Uterus (tissue), 4 donors: ENCODE results near the gene GADD45B. TPM values are rescaled to one million over a fixed set of nuclear protein-coding genes. Genes with fewer than 3 reads are reported as not detected.

Source experiments
- DNase-seq, 2 donors: peaks; one replicate each; pipeline ENCODE4 v3.0.0-alpha.2; 2019 to 2020
- H3K27ac ChIP-seq, 2 donors: fragments of 200-600 bp; sonication (generic); 1 replicate in 1 of 2; 2 replicates in 1 of 2; pipeline ENCODE4 v1.5.1; 2016 to 2018
- H3K27me3 ChIP-seq, 2 donors: fragments of 200-600 bp; sonication (generic); one replicate each; pipeline ENCODE4 v1.5.1; 2018 to 2019; ENCODE audit warnings: control low read depth in 1 of 2
- H3K36me3 ChIP-seq, 2 donors: fragments of 200-600 bp; sonication (generic); one replicate each; pipeline ENCODE4 v1.5.1; 2019; ENCODE audit warnings: control low read depth in 1 of 2
- H3K4me1 ChIP-seq, 2 donors: fragments of 200-600 bp; sonication (generic); one replicate each; pipeline ENCODE4 v1.5.1; 2018 to 2019; ENCODE audit warnings: control low read depth in 1 of 2
- H3K4me3 ChIP-seq, 2 donors: fragments of 200-600 bp; sonication (generic); 1 replicate in 1 of 2; 2 replicates in 1 of 2; pipeline ENCODE4 v1.5.1; 2018 to 2019; ENCODE audit warnings: mild to moderate bottlenecking in 1 of 2
- H3K9me3 ChIP-seq, 2 donors: fragments of 200-600 bp; sonication (generic); one replicate each; pipeline ENCODE4 v1.5.1; 2019; ENCODE audit warnings: control low read depth in 1 of 2
- CTCF ChIP-seq, 4 experiments: fragments of 200-600 bp in 2 of 4; fragments of 450-650 bp in 2 of 4; sonication (generic) in 2 of 4; IDR thresholded peaks; one replicate each; pipeline ENCODE4 v1.5.1; 2016 to 2019; ENCODE audit warnings: antibody characterized with exemption in 4 of 4, mild to moderate bottlenecking in 2 of 4, moderate library complexity in 1 of 4
- POLR2A ChIP-seq, 2 donors: fragments of 450-650 bp; IDR thresholded peaks; one replicate each; pipeline ENCODE4 v1.6.1; 2016; ENCODE audit warnings: antibody characterized with exemption in 2 of 2, mild to moderate bottlenecking in 1 of 2, moderate library complexity in 1 of 2
- intact Hi-C: fragments of 100-400 bp; cut with DNase I; formaldehyde crosslinking; loops from one replicate; pipeline ENCODE4 v1.15.1; 2023; ENCODE audit warnings: low total_unique reads
- total RNA-seq, 4 donors: library from RNA; depleted of rRNA in 3 of 4; stranded (reverse); fragments of >200 nt in 3 of 4; gene quantifications; one replicate each; pipeline versions ENCODE4 v1.1.0 to v1.2.4, GENCODE V29; 2014 to 2023
- donor health status: DM: yes; HTN: yes; CAD: no.

Gene GADD45B
- total RNA-seq, 4 donors from 2014 or later = 17.6 to 68.2 (median 38.0) TPM

- no peaks in the 10 kb centered on the region for H3K27me3 ChIP-seq
- intact Hi-C loops = no loop called here
- no peak overlapping the region for H3K4me3 ChIP-seq
- no peak for TF ChIP-seq POLR2A (IDR thresholded peaks at IDR 0.05)
- no peak for TF ChIP-seq CTCF (IDR thresholded peaks at IDR 0.05)
- H3K27ac ChIP-seq = no peak overlapping the region
- peaks cover 0 to 5% of the 10 kb centered on the region in 2 donors for H3K9me3 ChIP-seq
- peaks cover 0 to 20% of the 10 kb centered on the region in 2 donors for H3K4me1 ChIP-seq
- DNase-seq = no peak
- H3K36me3 ChIP-seq = no peaks in the 10 kb centered on the region
Measured at GRCh38 chr19:2485428-2485827, 9.5 kb downstream of the GADD45B start.

GRCh38 chr19:2487090-2487489 is 11.2 kb downstream of the GADD45B start:
- intact Hi-C loops = no loop called here
- no peak for DNase-seq
- TF ChIP-seq CTCF (IDR thresholded peaks at IDR 0.05) = no peak
- TF ChIP-seq POLR2A (IDR thresholded peaks at IDR 0.05) = no peak

GRCh38 chr19:2487842-2488241 is 11.9 kb downstream of the GADD45B start:
- peaks cover 0 to 5% of the 10 kb centered on the region in 2 donors for H3K9me3 ChIP-seq
- intact Hi-C loops = no loop called here
- H3K27me3 ChIP-seq = no peaks in the 10 kb centered on the region
- no peaks in the 10 kb centered on the region for H3K36me3 ChIP-seq
- H3K27ac ChIP-seq = no peak overlapping the region
- peaks cover 0 to 20% of the 10 kb centered on the region in 2 donors for H3K4me1 ChIP-seq
- no peak overlapping the region for H3K4me3 ChIP-seq
- TF ChIP-seq CTCF (IDR thresholded peaks at IDR 0.05) (no peak), POLR2A (IDR thresholded peaks at IDR 0.05) (no peak)
- DNase-seq = no peak

More at GRCh38 chr19:2487090-2487489, 11.2 kb downstream of the GADD45B start:
- Histone ChIP-seq H3K27ac (no peak overlapping the region), H3K4me3 (no peak overlapping the region), H3K9me3 (peaks cover 0 to 5% of the 10 kb centered on the region in 2 donors), H3K27me3 (no peaks in the 10 kb centered on the region), H3K36me3 (no peaks in the 10 kb centered on the region), H3K4me1 (peaks cover 0 to 20% of the 10 kb centered on the region in 2 donors)

GRCh38 chr19:2488405-2488941 is 12.5 kb downstream of the GADD45B start:
- H3K4me3 ChIP-seq = peak overlapping the region in 1 of 2 donors; percentile 34
- intact Hi-C loops = no loop called here
- TF ChIP-seq POLR2A (IDR thresholded peaks at IDR 0.05) = no peak
- TF ChIP-seq CTCF (IDR thresholded peaks at IDR 0.05) = no peak
- no peaks in the 10 kb centered on the region for H3K36me3 ChIP-seq
- peaks cover 0 to 20% of the 10 kb centered on the region in 2 donors for H3K4me1 ChIP-seq
- peaks cover 0 to 2% of the 10 kb centered on the region in 2 donors for H3K9me3 ChIP-seq
- peak overlapping the region in 1 of 2 donors; percentile 21 for H3K27ac ChIP-seq
- no peak for DNase-seq
- no peaks in the 10 kb centered on the region for H3K27me3 ChIP-seq

- Histone ChIP-seq H3K4me1 (peaks cover 0 to 20% of the 10 kb centered on the region in 2 donors), H3K27me3 (no peaks in the 10 kb centered on the region), H3K4me3 (peak overlapping the region in 1 of 2 donors; percentile 34), H3K36me3 (no peaks in the 10 kb centered on the region), H3K9me3 (no peaks in the 10 kb centered on the region), H3K27ac (peak overlapping the region in 1 of 2 donors; percentile 21)
- DNase-seq = peak in 1 of 2 donors; percentile 35
- intact Hi-C loops = no loop called here
- TF ChIP-seq POLR2A (IDR thresholded peaks at IDR 0.05) = no peak
- no peak for TF ChIP-seq CTCF (IDR thresholded peaks at IDR 0.05)
Measured at GRCh38 chr19:2488942-2489731, 13.2 kb downstream of the GADD45B start.
